ENCODE data around the gene ZCCHC14. TPM values are rescaled to one million over a fixed set of nuclear protein-coding genes. Genes with fewer than 3 reads are reported as not detected.

The ZCCHC14 gene
- total RNA-seq, 1 experiment from 2014 or later = 30.3 TPM

DNA sequence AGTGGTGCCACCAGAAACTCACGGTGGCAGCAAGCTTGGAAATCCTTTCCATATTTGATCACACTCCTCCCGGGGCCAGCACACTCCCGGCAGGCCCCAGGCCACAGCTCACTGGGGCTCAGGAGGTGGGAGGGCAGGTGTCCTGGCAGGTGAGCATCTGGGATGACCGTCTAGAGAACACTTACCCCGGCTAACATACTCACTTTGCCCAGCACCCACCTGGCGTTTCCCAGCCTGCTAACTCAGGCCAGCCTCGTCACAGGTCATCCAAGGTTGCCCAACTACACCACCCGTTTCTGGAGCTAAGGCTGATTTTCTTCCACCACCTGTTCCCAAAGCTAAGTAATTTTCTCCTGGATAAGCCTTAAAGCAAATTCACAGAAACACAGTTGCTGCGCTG, 134.1 kb downstream of the ZCCHC14 start:
- no peak for DNase-seq (ENCODE audit: low spot score)
- POLR2A ChIA-PET (ENCODE audit: low non-redundant PET) = no interaction called here
- no peak for TF ChIP-seq EZH2 (IDR thresholded peaks at IDR 0.05; ENCODE audit: borderline replicate concordance, low read depth, low read length, poor library complexity, severe bottlenecking)
- TF ChIP-seq, protein P1, sequence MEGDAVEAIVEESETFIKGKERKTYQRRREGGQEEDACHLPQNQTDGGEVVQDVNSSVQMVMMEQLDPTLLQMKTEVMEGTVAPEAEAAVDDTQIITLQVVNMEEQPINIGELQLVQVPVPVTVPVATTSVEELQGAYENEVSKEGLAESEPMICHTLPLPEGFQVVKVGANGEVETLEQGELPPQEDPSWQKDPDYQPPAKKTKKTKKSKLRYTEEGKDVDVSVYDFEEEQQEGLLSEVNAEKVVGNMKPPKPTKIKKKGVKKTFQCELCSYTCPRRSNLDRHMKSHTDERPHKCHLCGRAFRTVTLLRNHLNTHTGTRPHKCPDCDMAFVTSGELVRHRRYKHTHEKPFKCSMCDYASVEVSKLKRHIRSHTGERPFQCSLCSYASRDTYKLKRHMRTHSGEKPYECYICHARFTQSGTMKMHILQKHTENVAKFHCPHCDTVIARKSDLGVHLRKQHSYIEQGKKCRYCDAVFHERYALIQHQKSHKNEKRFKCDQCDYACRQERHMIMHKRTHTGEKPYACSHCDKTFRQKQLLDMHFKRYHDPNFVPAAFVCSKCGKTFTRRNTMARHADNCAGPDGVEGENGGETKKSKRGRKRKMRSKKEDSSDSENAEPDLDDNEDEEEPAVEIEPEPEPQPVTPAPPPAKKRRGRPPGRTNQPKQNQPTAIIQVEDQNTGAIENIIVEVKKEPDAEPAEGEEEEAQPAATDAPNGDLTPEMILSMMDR (conservative IDR thresholded peaks at IDR 0.05; ENCODE audit: low read depth, low read length) = no peak
- Histone ChIP-seq H3K4me3 (ENCODE audit: low read depth, low read length, poor library complexity, severe bottlenecking) (no peak overlapping the region), H3K27ac (ENCODE audit: low read depth, low read length, poor library complexity, severe bottlenecking) (no peak overlapping the region), H3K27me3 (replicated peaks; ENCODE audit: insufficient read depth, low read depth, low read length, poor library complexity) (no peaks in the 10 kb centered on the region), H3K9me3 (ENCODE audit: low read depth, low read length, poor library complexity, severe bottlenecking) (no peaks in the 10 kb centered on the region), H3K36me3 (ENCODE audit: insufficient read depth, low read length, poor library complexity, severe bottlenecking) (peaks cover 4% of the 10 kb centered on the region), H3K4me1 (ENCODE audit: insufficient read depth, low read length, poor library complexity, severe bottlenecking) (no peaks in the 10 kb centered on the region)
- BruUV-seq (replicated peaks) = no TSS peak
- intact Hi-C loops (cut with micrococcal nuclease; ENCODE audit: unreplicated experiment) = no loop called here
- CTCF ChIA-PET = no interaction called here

DNA sequence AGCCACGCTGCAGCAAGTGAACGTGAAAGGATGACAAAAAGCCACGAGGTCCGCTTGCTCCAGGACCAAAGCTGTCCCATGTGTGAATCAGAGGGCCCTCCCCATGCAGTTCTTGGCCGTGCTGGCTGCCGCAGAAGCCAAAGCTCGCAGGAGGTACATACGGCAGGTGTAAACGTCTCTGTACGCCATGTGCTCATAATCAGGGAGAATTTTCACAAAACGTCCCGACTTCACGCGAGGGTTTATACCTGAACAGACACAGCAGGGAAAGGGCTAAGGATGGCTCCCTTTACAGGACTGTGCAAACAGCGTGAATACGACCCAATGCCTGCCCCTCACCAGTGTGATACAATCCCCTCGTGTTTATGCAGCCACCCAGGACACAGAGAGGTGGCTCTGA, 134.6 kb downstream of the ZCCHC14 start:
- TF ChIP-seq, protein P1 (conservative IDR thresholded peaks at IDR 0.05; ENCODE audit: low read depth, low read length) = no peak
- TF ChIP-seq EZH2 (IDR thresholded peaks at IDR 0.05; ENCODE audit: borderline replicate concordance, low read depth, low read length, poor library complexity, severe bottlenecking) = no peak
- POLR2A ChIA-PET (ENCODE audit: low non-redundant PET) = no interaction called here
- BruUV-seq (replicated peaks) = no TSS peak

DNA sequence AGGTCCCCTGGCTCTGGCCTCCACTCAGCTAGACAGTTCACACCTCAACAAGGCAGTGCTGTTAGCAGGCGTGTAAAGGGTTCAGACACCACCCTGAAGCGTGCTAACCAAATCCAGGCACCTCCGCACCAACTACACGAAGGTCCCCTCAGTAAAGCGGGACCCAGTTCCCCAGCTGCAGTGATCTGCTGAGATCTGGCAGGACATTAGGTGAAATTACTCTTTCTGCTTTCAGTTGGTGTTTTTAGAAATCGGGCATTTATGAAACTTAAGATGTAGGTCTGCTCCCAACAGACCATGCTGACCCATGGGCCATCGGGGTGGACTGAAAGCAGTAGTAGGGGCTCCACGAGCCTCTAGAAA, 136.4 kb downstream of the ZCCHC14 start:
- TF ChIP-seq, protein P1 (conservative IDR thresholded peaks at IDR 0.05; ENCODE audit: low read depth, low read length) = no peak
- no peak for TF ChIP-seq EZH2 (IDR thresholded peaks at IDR 0.05; ENCODE audit: borderline replicate concordance, low read depth, low read length, poor library complexity, severe bottlenecking)
- no TSS peak for BruUV-seq (replicated peaks)
- intact Hi-C loops (cut with micrococcal nuclease; ENCODE audit: unreplicated experiment) = no loop called here
- H3K9me3 ChIP-seq (ENCODE audit: low read depth, low read length, poor library complexity, severe bottlenecking) = no peaks in the 10 kb centered on the region
- no peak overlapping the region for H3K4me3 ChIP-seq (ENCODE audit: low read depth, low read length, poor library complexity, severe bottlenecking)
- CTCF ChIA-PET = no interaction called here
- no peak for DNase-seq (ENCODE audit: low spot score)
- H3K27me3 ChIP-seq (replicated peaks; ENCODE audit: insufficient read depth, low read depth, low read length, poor library complexity) = no peaks in the 10 kb centered on the region
- H3K4me1 ChIP-seq (ENCODE audit: insufficient read depth, low read length, poor library complexity, severe bottlenecking) = no peaks in the 10 kb centered on the region
- no peak overlapping the region for H3K27ac ChIP-seq (ENCODE audit: low read depth, low read length, poor library complexity, severe bottlenecking)
- POLR2A ChIA-PET (ENCODE audit: low non-redundant PET) = no interaction called here
- H3K36me3 ChIP-seq (ENCODE audit: insufficient read depth, low read length, poor library complexity, severe bottlenecking) = peaks cover 2% of the 10 kb centered on the region

More for the DNA sequence above, 134.6 kb downstream of the ZCCHC14 start:
- Histone ChIP-seq H3K4me3 (ENCODE audit: low read depth, low read length, poor library complexity, severe bottlenecking) (no peak overlapping the region), H3K27me3 (replicated peaks; ENCODE audit: insufficient read depth, low read depth, low read length, poor library complexity) (no peaks in the 10 kb centered on the region), H3K9me3 (ENCODE audit: low read depth, low read length, poor library complexity, severe bottlenecking) (no peaks in the 10 kb centered on the region), H3K4me1 (ENCODE audit: insufficient read depth, low read length, poor library complexity, severe bottlenecking) (no peaks in the 10 kb centered on the region), H3K27ac (ENCODE audit: low read depth, low read length, poor library complexity, severe bottlenecking) (no peak overlapping the region), H3K36me3 (ENCODE audit: insufficient read depth, low read length, poor library complexity, severe bottlenecking) (peaks cover 4% of the 10 kb centered on the region)
- DNase-seq (ENCODE audit: low spot score) = no peak
- CTCF ChIA-PET = no interaction called here
- intact Hi-C loops (cut with micrococcal nuclease; ENCODE audit: unreplicated experiment) = no loop called here

Other genes with a start within 250 kb of the ZCCHC14 start
- 5.1 and 8.9 TPM in 2 replicates for gene C16orf95, start 175.6 kb downstream of the ZCCHC14 start, total RNA-seq (2021)
- gene FBXO31, start 109.2 kb downstream of the ZCCHC14 start, total RNA-seq (2021) = 32.2 and 34.3 TPM in 2 replicates
- 68.6 and 74.7 TPM in 2 replicates for gene MAP1LC3B, start 100.7 kb downstream of the ZCCHC14 start, total RNA-seq (2021)
- 1.4 and 1.9 TPM in 2 replicates for gene JPH3, start 109.5 kb upstream of the ZCCHC14 start, total RNA-seq (2021)